Fibroblast of skin of back (primary cell): ENCODE data around the gene PPDPF.
A peak's percentile ranks its signal among the peaks of the same experiment; 100 is the strongest.

Experiments used
- DNase-seq: peaks from one replicate; pipeline ENCODE4 v3.0.0-alpha.2; 2013

The PPDPF gene

DNA sequence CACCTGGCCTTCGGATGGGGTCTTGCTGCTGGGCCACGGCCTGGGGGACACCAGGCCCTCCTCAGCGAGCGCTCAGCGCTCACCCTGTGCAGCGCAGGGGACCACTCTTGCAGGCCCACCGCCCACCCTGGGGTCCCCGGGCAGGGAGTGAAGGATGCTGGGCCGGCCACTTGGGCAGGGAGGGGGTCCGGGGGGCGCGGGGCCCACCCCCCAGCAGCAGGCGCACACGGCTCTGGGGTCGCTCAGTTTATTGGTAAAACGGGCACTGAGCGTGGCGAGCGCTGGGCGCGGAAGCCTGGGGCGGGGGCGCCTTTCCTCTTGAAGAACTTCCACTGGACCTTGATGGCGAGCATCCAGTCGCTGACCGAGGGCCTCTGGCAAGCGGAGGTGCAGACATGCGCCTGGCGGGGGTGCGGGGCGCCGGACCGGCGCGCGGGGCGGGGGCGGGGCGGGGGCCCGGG is 32.8 kb upstream of the PPDPF start:
- no peak for DNase-seq

DNA sequence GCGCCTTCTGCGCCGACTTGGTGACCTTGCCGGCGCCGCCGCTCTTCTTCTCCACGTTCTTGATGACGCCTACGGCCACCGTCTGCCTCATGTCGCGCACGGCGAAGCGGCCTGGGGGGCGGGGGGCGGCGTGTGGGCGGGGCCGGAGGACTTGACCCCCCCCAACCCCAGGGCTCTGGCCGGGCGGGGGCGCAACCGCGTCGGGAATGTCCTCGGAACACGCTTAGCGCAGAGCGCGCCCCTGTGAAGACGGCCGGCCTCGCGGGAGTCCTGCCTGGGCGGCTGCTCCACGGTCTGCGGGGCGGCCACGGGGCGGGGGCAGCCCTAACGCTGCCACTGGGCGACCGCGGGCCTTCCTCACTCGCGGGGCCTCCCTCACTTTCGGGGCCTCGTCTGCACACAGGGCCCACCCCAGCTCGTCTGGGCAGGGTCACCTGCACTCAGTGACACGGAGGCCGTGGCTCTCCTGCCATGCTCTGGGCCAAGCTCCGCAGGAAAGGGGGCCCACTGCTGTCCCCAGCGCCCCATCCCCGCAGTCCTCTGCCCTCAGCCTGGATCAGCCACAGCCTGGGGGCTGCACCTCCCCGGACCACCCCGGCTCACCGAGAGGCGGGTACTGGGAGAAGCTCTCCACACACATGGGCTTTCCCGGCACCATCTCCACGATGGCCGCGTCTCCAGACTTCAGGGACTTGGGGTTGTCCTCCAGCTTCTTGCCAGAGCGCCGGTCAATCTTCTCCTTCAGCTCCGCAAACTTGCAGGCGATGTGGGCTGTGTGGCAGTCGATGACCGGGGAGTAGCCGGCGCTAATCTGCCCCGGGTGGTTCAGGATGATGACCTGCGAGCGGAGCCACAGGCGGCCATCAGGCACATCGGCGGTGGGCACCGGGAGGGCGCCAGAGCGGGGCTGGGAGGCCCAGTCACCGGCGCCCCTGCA is 32.0 kb upstream of the PPDPF start:
- no peak for DNase-seq

DNA sequence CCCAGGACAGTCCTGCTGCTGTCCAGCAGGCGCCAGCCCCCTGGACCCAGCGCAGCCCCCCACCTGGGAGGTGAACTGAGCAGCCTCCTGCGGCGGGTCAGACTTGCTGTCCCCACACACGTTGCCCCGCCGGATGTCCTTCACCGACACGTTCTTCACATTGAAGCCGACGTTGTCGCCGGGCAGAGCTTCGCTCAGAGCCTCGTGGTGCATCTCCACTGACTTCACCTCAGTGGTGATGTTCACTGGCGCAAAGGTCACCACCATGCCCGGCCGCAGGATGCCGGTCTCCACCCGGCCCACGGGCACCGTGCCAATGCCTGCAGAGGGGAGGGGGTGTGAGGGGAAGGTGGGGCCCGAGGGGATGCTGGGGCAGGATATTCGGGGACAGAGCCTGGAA is 30.1 kb upstream of the PPDPF start:
- no peak for DNase-seq

DNA sequence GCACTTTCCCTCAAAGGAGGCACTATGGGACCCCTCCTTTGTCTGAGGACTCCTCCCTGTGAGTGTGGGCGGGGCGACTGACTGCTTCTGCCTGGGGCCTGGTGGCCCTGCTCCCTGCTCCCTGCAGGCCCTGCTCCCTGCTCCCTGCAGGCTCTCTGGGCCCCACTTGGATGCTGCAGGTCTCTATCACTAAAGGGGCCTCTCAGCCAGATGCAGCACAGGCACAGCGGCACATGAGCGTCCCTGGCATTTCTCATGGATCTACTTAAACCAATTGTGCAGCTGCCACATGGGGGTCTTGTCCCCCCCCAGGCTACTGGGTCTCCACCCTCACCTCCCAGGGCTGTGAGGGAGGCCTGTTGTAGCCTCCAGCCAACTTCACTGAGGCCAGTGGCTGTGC is 29.5 kb upstream of the PPDPF start:
- DNase-seq: no peak

DNA sequence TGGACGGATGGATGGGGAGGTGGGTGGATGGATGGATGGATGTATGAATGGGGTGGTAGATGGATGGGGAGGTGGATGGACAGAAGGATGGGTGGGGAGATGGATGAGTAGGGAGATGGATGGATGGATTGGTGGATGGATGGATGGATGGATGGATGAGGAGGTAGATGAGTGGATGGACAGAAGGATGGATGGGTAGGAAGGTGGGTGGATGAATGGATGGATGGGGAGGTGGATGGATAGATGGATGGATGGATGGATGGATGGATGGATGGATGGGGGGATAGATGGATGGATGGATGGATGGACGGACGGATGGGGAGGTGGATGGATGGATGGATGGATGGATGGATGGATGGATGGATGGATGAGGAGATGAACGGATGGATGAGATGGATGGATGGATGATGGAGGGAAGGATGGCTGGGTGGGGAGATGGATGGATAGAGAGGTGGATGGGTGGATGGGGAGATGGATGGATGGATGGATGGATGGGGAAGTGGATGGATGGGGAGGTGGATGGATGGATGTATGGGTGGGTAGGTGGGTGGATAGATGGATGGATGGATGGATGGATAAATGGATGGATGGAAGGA is 28.8 kb upstream of the PPDPF start:
- no peak for DNase-seq

DNA sequence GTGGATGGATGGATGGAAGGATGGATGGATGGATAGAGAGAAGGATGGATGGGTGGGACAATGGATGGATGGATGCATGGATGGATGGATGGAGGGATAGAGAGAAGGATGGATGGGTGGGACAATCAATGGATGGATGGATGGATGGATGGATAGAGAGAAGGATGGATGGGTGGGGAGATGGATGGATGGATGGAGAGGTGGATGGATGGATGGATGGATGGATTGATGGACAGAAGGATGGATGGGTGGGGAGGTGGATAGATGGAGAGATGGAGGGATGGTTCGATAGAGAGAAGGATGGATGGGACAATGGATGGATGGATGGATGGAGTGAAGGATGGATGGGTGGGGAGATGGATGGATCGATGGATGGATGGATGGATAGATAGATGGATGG is 28.0 kb upstream of the PPDPF start:
- DNase-seq: no peak

DNA sequence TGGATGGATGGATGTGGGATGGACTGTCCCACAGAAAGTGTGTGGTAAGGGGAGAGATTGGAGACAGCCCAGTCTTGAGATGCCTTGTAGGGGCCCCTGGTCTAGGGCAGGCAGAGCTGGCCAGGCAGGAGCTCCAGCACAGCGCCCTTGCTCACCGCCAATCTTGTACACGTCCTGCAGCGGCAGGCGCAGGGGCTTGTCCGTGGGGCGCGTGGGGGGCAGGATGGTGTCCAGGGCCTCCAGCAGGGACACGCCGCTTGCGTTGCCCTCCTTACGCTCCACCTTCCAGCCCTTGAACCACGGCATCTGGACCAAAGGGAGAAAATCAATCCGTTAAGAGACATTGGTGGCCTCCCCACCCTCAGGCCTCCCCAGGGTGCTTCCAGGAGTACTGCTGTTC is 27.6 kb upstream of the PPDPF start:
- DNase-seq: no peak

DNA sequence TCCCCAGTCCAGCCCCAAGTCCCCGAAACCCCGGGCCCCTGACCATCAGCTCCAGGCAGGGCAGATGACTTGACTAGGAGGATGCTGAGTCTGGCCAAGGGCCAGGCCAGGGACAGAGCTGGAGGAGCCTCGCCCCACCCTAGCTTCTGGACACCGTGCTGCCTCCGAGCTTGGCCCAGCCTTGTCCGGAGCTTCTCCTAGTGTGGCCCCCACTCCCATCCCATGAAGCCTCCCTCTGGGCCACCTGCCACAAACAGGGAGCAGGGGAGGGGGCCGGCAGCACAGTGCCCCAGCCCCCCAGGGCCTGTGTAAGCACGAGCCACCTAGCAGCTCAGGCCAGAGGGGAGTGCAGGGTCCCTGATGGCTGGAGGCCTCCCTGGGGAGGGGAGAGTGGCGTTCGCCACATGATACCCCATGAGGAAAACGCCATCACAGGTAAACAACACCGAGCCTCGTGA is 27.0 kb upstream of the PPDPF start:
- DNase-seq: no peak

DNA sequence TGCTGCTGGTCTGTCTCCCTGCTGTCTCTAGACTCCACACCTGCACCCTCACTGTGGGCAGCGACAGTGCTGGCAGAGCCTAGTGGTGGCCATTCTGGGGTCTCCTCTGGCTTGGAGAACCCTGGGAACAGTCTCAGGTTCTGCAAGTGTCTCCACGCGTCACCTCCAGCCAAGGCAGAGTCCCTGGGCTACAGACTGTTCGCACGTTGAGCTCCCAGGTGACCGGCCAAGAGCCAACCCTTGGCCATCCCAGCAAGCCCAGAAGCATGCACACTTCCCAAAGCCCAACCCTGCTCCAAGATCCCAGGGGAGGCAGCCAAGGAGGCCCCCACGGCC is 26.5 kb upstream of the PPDPF start:
- DNase-seq: no peak

DNA sequence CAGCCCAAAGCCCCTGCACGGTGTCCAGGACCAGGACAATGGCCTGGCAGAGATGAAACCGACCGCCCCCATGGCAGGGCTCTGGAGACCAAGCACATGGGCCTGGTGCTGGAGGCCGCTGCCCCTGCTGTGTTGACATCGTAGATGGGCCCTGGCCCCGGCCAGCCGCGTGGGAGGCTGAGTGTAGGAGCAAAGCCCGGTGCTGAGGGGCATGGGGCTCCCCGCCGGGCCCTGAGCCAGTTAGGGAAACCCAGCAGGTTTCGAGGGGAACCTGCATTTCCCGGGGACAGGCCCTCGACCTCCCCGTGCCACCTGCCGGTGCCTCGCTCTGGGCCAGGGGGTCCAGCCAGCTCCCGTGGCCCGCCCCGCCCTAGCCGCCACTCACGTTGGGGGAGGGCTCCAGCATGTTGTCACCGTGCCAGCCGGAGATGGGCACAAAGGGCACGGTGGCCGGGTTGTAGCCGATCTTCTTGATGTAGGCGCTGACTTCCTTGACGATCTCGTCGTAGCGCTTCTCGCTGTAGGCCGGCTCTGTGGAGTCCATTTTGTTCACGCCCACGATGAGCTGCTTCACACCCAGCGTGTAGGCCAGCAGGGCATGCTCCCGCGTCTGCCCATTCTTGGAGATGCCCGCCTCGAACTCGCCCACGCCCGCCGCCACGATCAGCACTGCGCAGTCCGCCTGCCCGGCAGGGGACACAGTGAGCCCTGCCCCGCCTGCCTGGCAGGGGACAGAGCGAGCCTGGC is 26.0 kb upstream of the PPDPF start:
- no peak for DNase-seq

DNA sequence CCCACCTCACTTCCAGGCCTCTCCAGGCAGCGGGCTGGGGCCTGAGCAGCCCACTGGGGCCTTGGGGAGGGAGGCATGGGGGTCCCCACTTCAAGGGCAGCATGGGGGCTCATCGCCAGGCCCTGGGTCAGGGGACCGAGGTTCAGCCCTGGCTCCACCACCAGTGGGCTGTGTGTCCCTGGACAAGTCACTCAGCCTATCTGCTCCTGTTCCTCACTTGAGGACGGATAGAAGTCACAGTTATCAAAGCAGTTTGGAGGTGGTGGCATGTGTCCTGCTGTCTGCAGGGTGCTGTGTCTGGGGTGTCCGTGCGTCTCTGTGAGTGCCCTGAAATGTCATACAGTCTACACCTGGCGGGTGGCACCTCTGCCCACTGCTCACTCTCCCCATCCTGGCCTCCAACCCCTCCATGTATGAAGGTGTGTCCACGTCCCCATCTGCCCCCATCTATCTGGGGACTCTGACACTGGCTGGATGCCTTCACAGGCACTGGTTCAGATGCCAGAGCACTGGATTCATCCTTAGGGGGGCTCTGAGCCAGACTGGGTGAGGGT is 25.3 kb upstream of the PPDPF start:
- DNase-seq: no peak

DNA sequence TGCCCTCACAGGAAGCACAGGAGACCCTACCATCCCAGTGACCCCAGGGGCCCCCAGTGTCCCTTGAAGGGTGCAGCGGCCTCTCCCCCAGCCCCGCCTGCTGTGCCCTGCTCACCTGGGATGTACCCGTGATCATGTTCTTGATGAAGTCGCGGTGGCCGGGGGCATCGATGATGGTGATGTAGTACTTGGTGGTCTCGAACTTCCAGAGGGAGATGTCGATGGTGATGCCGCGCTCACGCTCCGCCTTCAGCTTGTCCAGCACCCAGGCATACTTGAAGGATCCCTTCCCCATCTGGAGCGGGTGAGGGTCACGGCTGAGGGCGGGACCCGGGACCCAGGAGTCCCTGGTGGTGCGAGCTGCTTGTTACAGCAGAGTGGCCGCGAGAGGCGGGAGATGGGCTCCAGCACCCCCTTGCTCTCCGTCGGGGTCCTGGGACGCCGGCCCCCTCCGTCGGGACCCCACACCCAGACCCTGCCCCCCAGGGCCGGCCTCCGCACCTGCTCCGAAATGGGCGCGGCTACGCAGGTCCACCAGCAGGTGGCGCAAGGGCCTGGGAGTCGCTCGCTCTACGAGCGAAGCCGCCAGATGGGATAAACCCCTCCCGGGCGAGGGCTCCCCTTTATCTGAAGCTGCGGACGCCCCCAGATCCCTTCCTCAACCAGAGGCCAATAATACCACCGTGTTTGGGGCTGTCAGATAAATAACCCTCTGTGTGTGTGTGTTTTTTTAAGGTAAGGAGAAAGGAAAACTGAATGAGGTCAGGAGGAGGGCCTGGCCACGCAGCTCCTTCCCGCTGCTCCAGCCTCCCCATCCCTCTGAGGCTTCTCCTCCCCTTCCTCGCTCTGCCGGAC is 24.6 kb upstream of the PPDPF start:
- peak; percentile 39 for DNase-seq

DNA sequence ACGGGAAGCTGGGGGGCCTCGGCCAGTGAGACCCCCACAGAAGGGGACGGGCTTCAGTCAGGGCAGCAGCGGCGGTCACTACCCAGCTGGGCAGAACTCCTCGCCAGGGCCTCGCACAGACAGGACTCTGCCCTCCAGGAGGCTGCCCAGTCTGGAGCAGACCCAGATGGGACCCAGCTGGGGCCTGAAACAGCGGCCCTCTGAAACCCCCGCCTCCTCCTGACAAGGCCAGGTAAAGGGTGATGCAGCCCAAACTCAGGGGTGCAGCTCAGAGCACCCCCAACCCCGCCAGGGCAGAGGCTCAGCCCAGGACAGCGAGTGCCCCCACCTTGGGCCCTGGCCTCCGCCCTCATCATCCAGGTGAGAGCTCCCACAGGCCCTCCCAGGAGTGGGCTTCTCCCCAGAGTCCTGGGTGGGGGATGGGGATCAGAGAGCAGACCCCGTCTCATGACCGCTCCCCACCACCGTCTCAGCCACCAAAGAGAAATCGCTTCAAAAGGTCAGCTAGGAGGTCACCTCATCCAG is 23.9 kb upstream of the PPDPF start:
- no peak for DNase-seq

DNA sequence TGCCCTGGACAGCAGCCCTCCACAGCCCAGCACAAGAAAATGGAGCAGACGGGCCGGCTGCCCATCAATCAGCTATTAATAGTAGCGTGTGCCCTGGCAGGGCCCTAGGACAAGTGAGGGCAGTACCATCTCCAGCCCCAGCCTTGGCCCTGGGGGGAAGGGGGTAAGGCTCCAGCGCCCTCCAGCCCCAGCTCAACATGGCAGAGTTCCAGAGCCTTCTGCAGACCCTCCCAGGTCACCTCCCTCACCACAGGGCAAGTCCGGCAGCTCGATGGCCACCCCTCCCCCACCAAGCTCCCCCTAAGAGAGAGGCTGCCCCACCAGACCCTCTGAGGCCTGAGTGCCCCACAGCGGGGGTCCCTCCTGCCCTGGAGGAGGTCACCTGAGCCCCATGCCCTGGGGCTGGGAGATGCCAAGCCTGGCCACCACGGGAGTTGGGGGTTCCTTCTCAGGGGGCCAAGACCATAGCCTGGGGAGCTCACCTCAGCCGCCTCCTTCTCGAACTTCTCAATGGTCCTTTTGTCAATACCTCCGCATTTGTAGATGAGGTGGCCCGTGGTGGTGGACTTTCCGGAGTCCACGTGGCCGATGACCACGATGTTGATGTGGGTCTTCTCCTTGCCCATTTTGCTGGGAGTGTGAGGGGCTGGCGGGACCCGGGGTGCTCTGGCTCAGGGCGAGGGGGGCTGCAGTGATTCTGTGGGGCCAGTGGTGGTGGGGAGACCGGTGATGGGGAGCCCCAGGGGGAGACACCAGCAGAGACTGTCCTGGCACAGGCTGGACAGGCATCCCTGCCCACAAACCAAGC is 23.2 kb upstream of the PPDPF start:
- no peak for DNase-seq

DNA sequence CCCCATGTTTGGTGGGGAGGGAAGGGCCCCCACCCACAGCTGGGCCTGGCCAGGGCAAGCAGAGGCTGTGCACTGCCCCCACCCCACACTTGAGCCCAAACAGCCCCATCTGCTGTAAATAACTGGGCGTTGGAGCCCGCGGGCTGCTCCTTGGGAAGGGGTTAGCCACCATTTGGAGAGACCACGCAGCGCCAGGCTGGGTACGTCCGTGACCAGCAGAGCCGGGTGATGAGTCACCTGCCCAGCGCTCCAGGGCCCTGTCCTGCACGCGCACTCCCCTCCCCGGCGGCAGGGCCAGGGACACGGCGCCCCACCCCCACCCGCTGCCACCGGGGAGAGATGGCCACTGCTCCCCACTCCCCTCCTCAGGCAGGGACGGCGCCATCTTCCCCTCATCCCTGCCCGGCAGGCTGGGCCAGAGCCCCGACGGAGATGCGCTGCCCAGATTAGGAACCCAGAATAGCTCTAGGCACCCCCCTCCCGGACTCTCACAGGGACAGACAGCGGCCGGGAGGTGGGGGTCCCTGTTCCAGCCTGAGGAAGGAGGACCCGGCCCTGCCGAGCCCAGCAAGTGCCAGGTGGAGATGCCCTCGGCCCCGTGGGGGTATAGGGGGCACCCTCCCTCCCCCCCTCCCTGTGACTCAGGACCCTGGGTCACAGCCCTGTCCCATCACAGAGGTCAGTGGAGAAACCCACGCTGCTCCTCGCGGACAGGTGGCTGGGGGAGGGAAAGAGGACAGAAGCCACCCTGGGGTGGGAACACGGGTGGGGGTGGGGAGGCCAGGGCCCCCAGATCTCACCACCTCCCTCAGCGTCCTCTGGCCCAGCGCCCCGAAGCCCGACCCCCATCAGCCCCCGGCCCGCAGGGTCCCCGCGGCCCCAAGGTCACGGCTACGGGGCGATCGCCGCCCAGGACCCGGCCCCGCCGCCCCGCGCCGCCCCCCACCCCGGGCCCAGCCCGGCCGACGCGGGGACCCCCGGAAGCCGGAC is 22.3 kb upstream of the PPDPF start:
- DNase-seq: peak; percentile 49

DNA sequence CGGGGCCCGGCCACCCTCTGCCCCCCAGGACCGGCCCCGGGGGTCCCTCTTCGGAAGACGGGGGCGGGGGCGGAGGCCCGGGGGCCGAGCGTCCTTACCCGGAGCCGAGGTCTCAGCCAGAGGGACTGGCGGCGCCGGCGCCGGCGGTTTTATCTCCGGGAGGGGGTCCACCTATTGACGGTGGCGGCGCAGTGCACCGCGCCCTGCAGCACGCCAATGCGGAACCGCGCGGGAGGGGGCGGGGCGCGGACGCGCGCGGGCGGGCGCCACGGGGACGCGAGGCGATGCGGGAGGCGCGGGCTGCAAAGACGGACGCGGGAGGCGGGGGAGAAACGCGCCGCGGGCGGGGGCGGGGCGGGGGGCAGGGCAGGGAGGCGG is 21.6 kb upstream of the PPDPF start, which contains the start of gene EEF1A2:
EEF1A2 (minus strand) TSS at position 124 of the 378 bp plus-strand sequence. CDS start 1,320 bp downstream, outside the sequence.
- DNase-seq: no peak

DNA sequence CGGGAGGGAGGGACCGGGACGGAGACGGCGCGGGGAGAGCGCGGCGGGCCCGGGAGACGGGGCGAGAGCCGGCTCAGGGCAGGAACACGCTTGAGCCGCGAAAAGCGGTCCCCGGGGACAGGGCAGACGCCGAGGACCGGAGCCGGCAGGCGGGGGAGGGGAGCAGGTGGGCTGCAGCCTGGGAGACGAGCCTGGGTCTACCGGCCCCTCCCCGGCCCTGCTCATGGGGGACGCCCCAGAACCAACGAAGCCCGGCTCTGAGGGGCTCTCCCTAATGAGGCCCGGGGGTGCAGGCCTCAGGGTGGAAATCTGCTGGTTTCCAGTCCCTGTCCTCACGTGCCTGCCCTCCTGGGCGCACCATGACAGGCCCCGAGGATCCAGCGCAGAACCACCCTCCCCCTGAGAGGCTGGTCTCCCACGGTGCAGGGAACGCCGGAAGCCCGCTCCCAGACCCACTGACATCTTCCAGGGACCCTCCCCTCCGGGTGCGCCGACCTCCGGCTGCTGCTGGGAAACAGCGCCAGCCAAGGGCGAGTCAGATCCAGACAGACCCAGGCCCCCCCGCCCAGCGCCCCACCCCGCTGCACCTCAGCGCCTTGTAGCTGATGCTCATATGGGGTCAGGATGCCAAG is 21.1 kb upstream of the PPDPF start:
- no peak for DNase-seq

DNA sequence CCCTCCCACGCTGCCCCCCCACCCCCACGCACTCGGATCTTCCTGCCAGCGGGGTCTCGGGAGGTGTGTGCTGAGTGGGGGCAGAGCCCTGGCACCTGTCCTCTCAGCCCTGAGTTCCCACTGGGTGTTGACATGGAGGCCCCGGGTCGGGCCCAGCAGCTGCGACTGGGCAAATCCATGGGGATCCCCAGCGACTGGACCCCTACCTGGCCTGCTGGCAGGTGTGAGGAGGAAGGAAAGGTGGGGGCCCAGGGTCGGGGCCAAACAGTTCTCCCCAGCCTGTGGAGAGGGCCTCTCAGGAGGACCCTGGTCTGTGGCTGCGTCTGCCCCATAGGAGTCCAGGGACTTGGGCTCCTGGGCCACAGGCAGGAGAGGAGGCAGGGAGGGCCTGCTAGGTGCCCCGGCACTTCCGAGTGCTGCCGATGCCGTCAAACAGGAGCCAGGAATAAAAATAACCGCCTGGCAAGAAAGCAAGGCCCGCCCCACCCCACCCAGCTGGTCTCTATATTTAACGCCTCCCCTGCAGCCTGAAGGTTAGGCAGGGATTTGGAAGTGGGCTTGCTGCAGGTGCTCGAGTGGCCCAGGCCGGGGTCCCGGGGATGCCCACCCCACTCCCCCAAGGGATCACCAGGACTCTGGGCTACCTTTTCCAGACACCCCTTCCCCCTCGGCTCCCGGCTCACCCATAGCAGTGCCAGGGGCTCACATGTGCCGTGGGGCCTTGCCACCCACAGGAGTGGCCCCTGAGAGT is 20.2 kb upstream of the PPDPF start:
- DNase-seq: no peak
